Measurements from ENCODE around the gene SLC35F3.

- TF ChIP-seq TAF1 (IDR thresholded peaks at IDR 0.05; ENCODE audit: low read depth, low read length) (no peak), POLR2A (IDR thresholded peaks at IDR 0.05; ENCODE audit: low read depth, low read length) (no peak), POLR2AphosphoS5 (IDR thresholded peaks at IDR 0.05; ENCODE audit: low read depth, low read length) (no peak), SPI1 (IDR thresholded peaks at IDR 0.05; ENCODE audit: low read depth, low read length) (no peak), PAX5 (IDR thresholded peaks at IDR 0.05; ENCODE audit: insufficient read depth, low read length, severe bottlenecking) (no peak)
Measured at GRCh38 chr1:233919786-233920185, 15.3 kb downstream of the SLC35F3 start.

Data from GM12891 (cell line).